Sigmoid colon (tissue), 4 donors: ENCODE measurements around the gene EML4.

Experiments used
- EP300 ChIP-seq, 4 donors: sonication (generic); formaldehyde crosslinking; IDR thresholded peaks; one replicate each; pipeline ENCODE4 v1.6.1; 2017; ENCODE audit warnings: antibody characterized with exemption in 4 of 4
- POLR2A ChIP-seq, 2 donors: fragments of 450-650 bp; IDR thresholded peaks; one replicate each; pipeline ENCODE4 v1.6.1; 2016; ENCODE audit warnings: antibody characterized with exemption in 2 of 2, mild to moderate bottlenecking in 2 of 2, moderate library complexity in 2 of 2
- POLR2AphosphoS5 ChIP-seq, 4 donors: sonication (generic); formaldehyde crosslinking; IDR thresholded peaks; one replicate each; pipeline ENCODE4 v1.6.1; 2017; ENCODE audit warnings: antibody characterized with exemption in 4 of 4
- TF ChIP-seq, protein P1 (sequence below), 4 experiments: fragments of 450-650 bp in 3 of 4; fragments of 200-600 bp in 1 of 4; IDR thresholded peaks; one replicate each; pipeline ENCODE4 v1.5.1; 2016 to 2019; ENCODE audit warnings: antibody characterized with exemption in 4 of 4, mild to moderate bottlenecking in 3 of 4, moderate library complexity in 2 of 4

- TF ChIP-seq, protein P1, sequence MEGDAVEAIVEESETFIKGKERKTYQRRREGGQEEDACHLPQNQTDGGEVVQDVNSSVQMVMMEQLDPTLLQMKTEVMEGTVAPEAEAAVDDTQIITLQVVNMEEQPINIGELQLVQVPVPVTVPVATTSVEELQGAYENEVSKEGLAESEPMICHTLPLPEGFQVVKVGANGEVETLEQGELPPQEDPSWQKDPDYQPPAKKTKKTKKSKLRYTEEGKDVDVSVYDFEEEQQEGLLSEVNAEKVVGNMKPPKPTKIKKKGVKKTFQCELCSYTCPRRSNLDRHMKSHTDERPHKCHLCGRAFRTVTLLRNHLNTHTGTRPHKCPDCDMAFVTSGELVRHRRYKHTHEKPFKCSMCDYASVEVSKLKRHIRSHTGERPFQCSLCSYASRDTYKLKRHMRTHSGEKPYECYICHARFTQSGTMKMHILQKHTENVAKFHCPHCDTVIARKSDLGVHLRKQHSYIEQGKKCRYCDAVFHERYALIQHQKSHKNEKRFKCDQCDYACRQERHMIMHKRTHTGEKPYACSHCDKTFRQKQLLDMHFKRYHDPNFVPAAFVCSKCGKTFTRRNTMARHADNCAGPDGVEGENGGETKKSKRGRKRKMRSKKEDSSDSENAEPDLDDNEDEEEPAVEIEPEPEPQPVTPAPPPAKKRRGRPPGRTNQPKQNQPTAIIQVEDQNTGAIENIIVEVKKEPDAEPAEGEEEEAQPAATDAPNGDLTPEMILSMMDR (IDR thresholded peaks at IDR 0.05) = no peak
- TF ChIP-seq EP300 (IDR thresholded peaks at IDR 0.05) (no peak), POLR2A (IDR thresholded peaks at IDR 0.05) (no peak), POLR2AphosphoS5 (IDR thresholded peaks at IDR 0.05) (no peak)
These were observed 21.0 kb downstream of the EML4 start for GRCh38 chr2:42190191-42190590.
